ENCODE results near the gene NANOS2.

DNA sequence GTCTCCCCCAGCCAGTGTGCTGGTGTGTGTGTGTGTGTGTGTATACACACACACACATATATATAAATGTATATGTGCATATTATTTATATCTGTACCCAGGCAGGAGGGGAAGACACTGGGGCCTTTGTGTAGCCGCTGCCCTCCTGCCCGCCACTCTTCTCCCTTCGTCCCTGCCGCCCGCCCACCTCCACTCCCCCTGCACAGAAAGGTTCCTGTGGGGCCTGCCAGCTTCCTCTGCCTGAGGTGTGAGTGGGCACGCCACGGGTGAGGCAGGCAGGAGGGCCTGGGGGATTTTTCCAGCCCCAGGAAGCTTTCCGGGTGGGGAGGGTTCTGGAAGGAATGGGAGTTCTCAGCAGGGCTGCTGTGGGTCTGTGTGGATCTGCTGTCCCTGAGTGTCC lies 35.5 kb downstream of the NANOS2 start:
- TF ChIP-seq, protein P1, sequence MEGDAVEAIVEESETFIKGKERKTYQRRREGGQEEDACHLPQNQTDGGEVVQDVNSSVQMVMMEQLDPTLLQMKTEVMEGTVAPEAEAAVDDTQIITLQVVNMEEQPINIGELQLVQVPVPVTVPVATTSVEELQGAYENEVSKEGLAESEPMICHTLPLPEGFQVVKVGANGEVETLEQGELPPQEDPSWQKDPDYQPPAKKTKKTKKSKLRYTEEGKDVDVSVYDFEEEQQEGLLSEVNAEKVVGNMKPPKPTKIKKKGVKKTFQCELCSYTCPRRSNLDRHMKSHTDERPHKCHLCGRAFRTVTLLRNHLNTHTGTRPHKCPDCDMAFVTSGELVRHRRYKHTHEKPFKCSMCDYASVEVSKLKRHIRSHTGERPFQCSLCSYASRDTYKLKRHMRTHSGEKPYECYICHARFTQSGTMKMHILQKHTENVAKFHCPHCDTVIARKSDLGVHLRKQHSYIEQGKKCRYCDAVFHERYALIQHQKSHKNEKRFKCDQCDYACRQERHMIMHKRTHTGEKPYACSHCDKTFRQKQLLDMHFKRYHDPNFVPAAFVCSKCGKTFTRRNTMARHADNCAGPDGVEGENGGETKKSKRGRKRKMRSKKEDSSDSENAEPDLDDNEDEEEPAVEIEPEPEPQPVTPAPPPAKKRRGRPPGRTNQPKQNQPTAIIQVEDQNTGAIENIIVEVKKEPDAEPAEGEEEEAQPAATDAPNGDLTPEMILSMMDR (conservative IDR thresholded peaks at IDR 0.05 in 1 of 2, IDR thresholded peaks at IDR 0.05 in 1 of 2; ENCODE audit: low read depth in 1 of 2, low read length in 2 of 2): no peak
- TF ChIP-seq EZH2 (IDR thresholded peaks at IDR 0.05; ENCODE audit: low read length, missing control alignments): no peak

Data from fibroblast of lung (primary cell).